ENCODE measurements around the gene DDIT4. TPM values are rescaled to one million over a fixed set of nuclear protein-coding genes. Genes with fewer than 3 reads are reported as not detected.

The DDIT4 gene, protein sequence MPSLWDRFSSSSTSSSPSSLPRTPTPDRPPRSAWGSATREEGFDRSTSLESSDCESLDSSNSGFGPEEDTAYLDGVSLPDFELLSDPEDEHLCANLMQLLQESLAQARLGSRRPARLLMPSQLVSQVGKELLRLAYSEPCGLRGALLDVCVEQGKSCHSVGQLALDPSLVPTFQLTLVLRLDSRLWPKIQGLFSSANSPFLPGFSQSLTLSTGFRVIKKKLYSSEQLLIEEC
- total RNA-seq (2014; rRNA removed; shearing (Covaris generic)) = 264 and 326 TPM in 2 replicates

GRCh38 chr10:72273410-72274212, at the start of gene DDIT4:
Gene DDIT4, plus strand, starts transcription at chr10:72273924. Its CDS starts 293 bp downstream, at chr10:72274217.

Other genes starting within 250 kb of the DDIT4 start
- gene SPOCK2, start 185.4 kb upstream of the DDIT4 start, total RNA-seq (2014; rRNA removed; shearing (Covaris generic)) = 0.75 and 0.85 TPM in 2 replicates
- gene ANAPC16, start 57.9 kb upstream of the DDIT4 start, total RNA-seq (2014; rRNA removed; shearing (Covaris generic)) = 20.0 and 25.0 TPM in 2 replicates
- gene ASCC1, start 57.6 kb upstream of the DDIT4 start, total RNA-seq (2014; rRNA removed; shearing (Covaris generic)) = 15.2 and 21.6 TPM in 2 replicates
- 35.9 and 40.6 TPM in 2 replicates for gene DNAJB12, start 81.0 kb downstream of the DDIT4 start, total RNA-seq (2014; rRNA removed; shearing (Covaris generic))

All from A375 (cell line).